ACHN (cell line): ENCODE results near the gene RSAD2.

ENCODE experiments used
- DNase-seq: peaks from one replicate; pipeline ENCODE4 v3.0.0-alpha.2; 2015
- in situ Hi-C: cut with HindIII; loops from 2 replicates; pipeline ENCODE4 v1.10.0; 2017; ENCODE audit warnings: low sequenced_read_pairs, low pct_ligation_motif_present, low pct_unique_long_range_greater_than_20kb

RSAD2 gene

GRCh38 chr2:6919901-6920742 lies 42.5 kb downstream of the RSAD2 start:
- no peak for DNase-seq
- in situ Hi-C loops, result no loop called here

- in situ Hi-C loops, result no loop called here
- no peak for DNase-seq
These were observed 43.1 kb downstream of the RSAD2 start for GRCh38 chr2:6920743-6921064.

DNA sequence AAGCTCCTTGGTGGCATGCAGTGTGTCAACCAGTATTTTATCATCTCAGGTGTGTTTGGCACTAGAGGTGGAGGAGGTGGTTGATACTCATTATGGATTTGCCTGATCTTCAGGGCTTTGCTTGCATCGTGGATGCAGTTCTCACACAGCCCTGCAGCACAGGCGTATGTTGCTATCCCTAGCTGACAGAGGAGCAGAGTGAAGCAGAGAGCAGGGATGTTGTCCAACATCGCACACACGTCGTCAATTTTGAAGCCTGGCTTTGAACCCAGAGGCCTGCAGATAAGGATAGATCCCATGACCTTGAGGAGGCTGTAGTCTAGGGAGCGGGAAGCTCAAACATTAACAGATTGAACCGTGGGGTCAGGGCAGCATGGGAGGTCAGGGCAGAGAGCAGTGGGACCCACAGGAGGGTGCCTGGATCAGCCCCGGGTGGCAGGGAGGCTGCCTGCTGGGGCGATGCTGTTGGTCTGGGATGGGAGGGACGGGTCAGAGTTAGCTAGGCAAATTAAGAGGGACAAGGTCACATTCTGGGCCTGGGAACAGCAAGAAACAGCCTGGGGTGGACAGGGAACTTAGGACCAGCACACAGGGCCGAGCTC lies 43.8 kb downstream of the RSAD2 start:
- in situ Hi-C loops, result no loop called here
- DNase-seq, result no peak

DNA sequence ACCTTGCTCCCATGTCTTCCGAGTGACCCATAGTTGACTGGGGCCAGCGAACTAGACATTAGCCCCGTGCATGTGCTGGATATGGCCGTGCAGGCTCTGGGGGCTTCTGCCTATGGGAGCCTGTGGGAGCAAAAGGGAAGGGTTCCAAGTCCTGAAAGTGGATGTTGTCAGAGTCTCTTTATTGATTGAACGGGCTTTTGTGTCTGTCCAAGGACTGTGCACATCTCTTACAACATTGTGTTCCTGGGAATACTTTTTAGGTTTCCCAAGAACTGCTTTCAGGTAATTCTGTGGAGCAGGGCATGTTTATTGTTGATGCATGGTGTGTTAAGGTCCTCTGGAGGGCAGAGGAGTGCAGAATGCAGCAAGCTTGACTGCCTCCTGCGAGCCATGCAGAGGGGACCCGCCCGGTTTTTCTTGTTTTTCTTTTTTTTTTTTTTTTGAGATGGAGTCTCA lies 44.7 kb downstream of the RSAD2 start:
- in situ Hi-C loops, result no loop called here
- DNase-seq, result no peak

DNA sequence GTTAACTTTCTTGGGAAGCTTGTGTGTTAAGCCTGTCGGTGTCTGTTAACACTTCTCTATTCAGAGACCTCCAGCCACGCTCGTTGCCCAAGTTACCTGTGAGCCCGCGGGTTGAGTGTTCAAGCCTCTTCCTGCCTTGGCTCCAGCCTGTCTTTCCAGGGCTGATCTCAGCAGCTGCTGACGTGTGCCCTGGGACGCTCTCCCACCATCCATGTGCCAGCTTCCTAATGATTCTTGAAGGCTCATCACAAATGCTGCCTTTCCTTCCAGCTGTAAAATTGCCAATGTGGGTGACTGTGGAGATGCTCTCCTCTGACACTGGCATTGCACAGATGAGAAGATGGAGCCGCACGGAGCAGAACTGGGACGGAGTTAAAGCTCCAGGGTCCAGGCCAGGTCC lies 45.7 kb downstream of the RSAD2 start:
- in situ Hi-C loops, result no loop called here
- DNase-seq, result no peak

- in situ Hi-C loops, result no loop called here
- no peak for DNase-seq
These were observed 46.7 kb downstream of the RSAD2 start for GRCh38 chr2:6924101-6924923.

- in situ Hi-C loops, result no loop called here
These were observed 47.4 kb downstream of the RSAD2 start for GRCh38 chr2:6924924-6925409.

GRCh38 chr2:6926071-6926732 lies 48.6 kb downstream of the RSAD2 start:
- in situ Hi-C loops, result no loop called here

More at GRCh38 chr2:6924924-6925409, 47.4 kb downstream of the RSAD2 start:
- DNase-seq, result no peak

DNA sequence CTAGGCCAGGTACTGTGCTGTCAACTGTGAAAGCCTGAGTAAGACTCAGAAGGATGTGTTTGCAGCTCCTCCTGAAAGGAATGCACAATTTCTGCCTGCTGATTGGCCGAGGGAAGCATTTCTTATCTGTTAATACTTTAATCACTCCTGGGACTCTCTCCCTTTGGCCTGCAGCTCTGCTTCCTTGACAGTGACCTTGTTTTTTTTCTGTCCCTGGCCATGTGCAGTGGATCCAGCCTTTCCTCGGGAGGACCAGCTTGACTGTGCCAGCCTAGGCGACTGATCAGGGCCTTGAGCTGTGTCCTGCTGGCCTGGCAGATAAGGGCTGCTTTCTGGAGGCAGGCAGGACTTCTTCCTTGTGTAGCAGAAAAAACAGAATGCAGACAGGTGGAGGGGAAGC lies 49.6 kb downstream of the RSAD2 start:
- DNase-seq, result no peak

More at GRCh38 chr2:6926071-6926732, 48.6 kb downstream of the RSAD2 start:
- no peak for DNase-seq

DNA sequence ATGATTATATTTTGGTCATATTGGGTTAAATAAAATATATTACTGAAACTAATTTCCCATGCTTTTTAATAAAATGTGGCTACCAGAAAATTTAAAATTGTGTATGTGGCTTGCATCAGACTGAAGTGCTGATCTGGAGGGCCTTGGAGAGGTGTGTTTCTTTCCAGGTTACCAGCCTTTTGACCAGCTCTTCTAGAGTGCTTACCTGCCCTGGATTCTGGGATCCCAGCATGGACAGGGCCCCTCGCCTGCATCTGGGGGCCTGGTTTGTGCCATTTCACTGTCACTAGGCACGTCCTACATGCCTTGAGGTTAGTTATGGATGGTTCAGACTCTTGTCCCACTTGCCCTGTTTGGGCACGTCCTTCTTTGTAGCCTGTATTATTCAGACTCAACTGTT lies 50.2 kb downstream of the RSAD2 start:
- no peak for DNase-seq
- in situ Hi-C loops, result no loop called here

More for the DNA sequence above, 49.6 kb downstream of the RSAD2 start:
- in situ Hi-C loops, result no loop called here

DNA sequence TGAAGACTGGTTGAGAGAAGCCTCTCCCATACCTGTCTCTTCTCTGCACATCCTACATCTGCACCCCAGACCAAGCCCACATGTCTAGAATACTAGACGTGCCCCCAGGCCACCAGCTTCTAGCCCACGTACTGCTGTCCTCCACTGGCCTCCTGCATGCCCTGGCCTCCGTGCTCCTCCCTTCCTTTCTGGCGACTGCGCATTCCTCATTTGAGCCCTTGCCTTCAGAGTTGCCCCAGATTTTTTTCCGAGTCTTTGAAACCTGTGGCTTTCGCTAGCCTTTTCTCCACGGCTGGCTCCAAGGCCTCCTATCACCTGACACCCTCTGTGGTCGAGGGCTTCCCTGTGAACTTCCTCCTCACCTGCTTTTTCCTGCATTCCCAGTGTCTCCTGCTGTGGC lies 50.9 kb downstream of the RSAD2 start:
- in situ Hi-C loops, result no loop called here
- no peak for DNase-seq

- no peak for DNase-seq
- in situ Hi-C loops, result no loop called here
These were observed 51.7 kb downstream of the RSAD2 start for GRCh38 chr2:6929196-6929819.

DNA sequence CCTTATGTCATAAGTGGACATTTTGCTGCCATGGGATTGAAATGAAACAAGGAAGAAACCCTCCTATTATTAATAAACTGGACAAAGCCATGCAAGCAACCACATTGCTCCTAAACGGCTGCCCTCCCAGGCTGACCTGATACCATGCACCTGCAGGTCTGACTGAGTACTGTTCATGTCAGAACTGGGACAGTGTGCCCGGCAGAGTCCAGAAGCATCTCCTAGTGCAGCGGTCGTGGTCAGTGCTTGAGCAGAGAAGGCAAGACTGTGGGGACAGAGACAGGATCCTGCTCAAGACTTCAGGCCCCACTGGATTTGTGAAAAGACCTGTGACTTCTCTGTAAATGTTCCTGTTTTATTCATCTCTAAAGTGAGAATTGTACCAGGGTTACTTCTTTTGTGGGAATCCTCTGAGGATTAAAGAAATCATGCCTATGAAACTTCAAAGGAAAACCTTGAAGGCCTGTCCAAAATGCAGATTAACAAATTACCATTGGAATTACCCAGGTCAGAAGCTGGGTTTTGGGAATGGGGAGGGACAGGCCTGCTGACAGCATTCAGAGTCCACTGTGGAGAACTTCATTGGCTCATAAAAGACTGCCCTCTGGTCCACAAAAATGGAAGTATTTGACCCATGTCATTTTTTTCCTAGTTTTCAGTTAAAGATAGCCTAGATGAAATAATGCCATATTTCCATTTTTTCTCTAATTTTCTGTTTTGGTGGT lies 53.5 kb downstream of the RSAD2 start:
- in situ Hi-C loops, result no loop called here
- no peak for DNase-seq

GRCh38 chr2:6931753-6932152 lies 54.2 kb downstream of the RSAD2 start:
- in situ Hi-C loops, result no loop called here
- no peak for DNase-seq

DNA sequence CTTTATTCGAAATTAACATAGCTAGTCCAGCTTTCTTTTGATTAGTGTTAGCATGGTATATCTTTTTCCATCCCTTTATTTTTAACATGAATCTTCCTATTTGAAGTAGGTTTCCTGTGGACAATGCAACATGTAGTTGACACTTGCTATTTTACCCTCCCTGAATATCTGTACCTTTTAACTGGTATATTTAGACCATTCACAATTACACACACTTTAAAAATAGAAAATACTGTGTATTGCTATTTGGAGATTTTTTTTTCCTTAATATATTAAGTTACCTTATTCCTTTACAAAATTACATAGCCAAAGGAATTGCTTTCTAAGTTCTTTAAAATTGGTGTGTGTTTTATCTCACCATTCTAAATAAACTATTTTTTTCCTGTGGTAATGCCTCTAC lies 54.6 kb downstream of the RSAD2 start:
- DNase-seq, result no peak
- in situ Hi-C loops, result no loop called here

GRCh38 chr2:6932828-6933227 lies 55.3 kb downstream of the RSAD2 start:
- in situ Hi-C loops, result no loop called here
- no peak for DNase-seq

GRCh38 chr2:6933911-6934310 lies 56.3 kb downstream of the RSAD2 start:
- DNase-seq, result no peak
- in situ Hi-C loops, result no loop called here

DNA sequence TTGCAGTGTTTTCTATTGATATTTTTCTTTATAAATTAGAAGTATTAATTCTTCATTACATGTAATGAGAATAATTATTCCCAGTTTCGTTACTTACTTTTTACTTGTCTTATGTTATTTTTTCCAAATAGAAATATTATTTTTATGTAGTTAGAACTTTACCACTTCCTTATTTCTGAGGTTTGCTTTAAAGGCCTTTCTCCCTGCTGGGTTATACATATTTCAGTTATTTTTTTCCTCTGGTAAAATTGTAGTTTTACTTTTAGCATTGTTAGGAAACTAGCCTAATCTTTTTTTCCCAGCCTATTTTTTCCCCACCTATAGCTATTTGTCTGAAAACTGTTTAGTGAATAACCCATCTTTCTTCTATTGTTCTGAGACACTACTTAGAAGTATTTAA lies 56.8 kb downstream of the RSAD2 start:
- in situ Hi-C loops, result no loop called here

More for the DNA sequence above, 56.8 kb downstream of the RSAD2 start:
- no peak for DNase-seq
